VCaP (cell line): Measurements from ENCODE around the gene CACNA2D4.

Experiments used
- H3K27ac ChIP-seq: fragments of 450-650 bp; 2 replicates; pipeline ENCODE4 v1.5.1; 2017
- TF ChIP-seq, protein P1 (sequence below): fragments of 450-650 bp; conservative IDR thresholded peaks from 2 replicates; pipeline ENCODE4 v1.5.1; 2017; ENCODE audit warnings: mild to moderate bottlenecking, moderate library complexity

Gene CACNA2D4

DNA sequence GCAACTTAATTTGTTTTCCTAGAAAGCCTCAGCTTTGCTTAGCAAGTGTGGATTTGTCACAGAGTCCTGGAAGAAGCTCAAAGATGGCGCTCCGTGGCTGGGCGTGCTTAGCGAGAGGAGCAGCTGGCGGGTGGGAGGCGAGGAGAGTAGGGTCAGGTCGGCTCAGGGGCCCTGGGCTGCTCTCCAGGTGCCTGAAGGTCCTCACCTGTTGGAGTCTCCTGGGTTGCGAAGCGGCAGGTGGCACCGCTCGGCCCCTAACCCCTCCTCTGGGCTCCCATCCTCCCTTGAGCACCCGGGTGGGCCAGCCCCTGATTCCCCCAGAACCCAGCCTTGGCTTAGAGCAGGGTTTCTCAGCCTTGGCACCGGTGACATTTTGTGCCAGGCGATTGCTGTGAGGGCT is 73.0 kb downstream of the CACNA2D4 start:
- TF ChIP-seq, protein P1, sequence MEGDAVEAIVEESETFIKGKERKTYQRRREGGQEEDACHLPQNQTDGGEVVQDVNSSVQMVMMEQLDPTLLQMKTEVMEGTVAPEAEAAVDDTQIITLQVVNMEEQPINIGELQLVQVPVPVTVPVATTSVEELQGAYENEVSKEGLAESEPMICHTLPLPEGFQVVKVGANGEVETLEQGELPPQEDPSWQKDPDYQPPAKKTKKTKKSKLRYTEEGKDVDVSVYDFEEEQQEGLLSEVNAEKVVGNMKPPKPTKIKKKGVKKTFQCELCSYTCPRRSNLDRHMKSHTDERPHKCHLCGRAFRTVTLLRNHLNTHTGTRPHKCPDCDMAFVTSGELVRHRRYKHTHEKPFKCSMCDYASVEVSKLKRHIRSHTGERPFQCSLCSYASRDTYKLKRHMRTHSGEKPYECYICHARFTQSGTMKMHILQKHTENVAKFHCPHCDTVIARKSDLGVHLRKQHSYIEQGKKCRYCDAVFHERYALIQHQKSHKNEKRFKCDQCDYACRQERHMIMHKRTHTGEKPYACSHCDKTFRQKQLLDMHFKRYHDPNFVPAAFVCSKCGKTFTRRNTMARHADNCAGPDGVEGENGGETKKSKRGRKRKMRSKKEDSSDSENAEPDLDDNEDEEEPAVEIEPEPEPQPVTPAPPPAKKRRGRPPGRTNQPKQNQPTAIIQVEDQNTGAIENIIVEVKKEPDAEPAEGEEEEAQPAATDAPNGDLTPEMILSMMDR = no peak
- no peak overlapping the region for H3K27ac ChIP-seq

DNA sequence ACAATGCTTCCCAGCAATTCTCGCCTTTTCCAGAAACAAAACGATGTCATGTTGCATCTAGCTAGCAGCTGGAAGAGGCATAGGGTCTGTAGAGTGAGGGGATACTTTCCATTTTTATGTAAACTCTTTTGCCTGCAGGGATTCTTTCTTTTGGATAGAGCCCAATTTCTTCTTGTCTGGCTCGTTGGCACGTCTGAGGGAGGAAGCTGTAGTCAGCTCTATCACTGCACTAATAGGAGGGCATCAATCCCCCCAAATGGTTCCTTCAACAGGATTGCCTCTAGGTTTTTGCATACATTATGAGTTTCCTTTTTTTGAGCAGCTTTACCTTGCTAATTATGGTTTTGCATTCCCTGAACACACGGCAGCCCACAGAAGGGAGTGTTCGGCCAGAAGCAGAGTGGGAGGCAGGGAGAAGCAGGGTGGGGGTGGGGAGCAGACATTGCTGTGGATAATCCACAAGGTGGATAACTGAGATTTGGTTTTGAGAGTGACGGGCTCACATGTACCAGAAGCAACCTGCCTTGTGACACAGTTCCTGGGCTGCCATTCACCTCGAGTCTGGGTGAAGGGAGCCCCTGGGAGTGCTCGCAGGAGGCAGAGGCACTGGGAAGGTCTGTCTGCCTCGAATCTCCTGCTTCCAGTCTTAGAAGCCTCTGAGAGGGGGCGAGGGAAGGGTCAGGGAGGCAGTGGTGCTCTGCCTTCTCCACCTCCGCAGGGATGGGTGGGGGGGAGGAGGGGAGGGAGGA is 73.6 kb downstream of the CACNA2D4 start:
- no peak overlapping the region for H3K27ac ChIP-seq
- TF ChIP-seq, protein P1 = no peak

DNA sequence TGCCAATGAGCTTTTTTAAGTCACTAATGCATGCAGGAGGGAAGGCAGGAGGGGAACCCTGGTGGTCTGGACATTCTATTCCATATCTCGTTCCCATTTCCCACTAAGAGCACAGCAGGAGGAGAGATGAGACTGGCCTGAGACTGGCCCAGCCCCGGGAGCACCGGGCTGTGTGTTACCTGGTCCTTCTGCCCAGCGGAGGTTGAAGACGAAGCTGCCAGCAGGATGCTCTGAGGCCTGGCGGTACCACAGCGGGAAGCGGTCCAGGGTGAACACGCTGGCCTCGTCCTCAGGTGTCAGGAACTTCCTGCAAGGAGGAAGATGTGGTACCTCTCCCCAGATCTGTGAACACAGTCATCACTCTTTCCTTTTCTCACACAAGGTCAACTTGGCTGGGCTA is 74.2 kb downstream of the CACNA2D4 start:
- TF ChIP-seq, protein P1 = no peak
- H3K27ac ChIP-seq = no peak overlapping the region

DNA sequence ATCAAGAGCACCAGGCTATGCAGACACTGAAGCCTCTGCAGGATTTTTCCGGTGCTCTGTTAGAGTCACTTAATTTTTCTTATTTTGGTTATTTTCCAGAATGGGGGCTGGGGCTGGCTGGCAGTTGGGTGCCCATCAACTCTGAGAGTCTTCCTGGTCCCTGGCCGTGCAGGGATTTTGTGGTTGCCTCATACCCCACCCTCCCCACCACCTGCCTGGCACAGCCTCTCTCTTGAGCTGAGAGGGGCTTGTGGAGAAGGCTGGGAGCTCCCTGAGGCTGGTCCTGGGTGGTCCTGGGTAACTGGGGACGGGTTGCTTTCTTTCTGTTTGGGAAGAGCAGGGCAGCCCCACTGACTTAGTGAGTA is 74.8 kb downstream of the CACNA2D4 start:
- H3K27ac ChIP-seq = no peak overlapping the region
- TF ChIP-seq, protein P1 = no peak

DNA sequence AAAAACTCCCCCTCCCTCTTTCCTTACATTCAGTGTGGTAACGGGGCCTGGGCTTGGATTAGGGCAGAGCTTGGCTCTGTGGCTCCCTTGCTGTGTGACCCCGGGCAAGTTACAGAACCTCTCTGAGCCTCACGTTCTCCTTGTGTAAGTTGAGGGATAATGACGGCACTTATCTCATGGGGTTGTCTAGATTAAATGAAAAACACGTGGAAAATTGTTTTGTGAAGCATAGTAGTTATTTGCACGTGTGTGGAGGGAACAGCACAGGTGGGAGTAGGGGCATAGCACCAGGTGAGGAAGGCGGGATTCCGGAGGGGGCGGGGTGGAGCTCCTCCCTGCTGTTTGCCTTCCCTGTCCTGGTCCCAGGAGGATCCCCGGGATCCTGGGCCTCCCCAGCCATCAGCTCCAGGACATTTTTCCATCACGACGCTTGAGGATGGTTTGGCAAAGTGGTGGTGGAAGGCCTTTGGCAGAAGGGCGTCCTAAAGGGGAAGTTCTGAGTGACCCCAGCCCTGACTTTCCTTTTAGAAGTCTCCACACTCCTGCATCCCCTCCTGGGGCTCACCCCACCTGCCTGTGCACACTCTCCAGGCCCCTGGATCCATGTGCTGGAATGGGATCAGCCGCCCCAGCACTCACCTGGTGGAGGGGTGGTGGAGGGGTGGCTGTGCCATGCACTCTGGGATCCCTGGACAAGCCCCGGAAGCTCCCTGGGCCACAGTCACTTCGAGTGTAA is 75.4 kb downstream of the CACNA2D4 start:
- TF ChIP-seq, protein P1 = no peak
- H3K27ac ChIP-seq = no peak overlapping the region

DNA sequence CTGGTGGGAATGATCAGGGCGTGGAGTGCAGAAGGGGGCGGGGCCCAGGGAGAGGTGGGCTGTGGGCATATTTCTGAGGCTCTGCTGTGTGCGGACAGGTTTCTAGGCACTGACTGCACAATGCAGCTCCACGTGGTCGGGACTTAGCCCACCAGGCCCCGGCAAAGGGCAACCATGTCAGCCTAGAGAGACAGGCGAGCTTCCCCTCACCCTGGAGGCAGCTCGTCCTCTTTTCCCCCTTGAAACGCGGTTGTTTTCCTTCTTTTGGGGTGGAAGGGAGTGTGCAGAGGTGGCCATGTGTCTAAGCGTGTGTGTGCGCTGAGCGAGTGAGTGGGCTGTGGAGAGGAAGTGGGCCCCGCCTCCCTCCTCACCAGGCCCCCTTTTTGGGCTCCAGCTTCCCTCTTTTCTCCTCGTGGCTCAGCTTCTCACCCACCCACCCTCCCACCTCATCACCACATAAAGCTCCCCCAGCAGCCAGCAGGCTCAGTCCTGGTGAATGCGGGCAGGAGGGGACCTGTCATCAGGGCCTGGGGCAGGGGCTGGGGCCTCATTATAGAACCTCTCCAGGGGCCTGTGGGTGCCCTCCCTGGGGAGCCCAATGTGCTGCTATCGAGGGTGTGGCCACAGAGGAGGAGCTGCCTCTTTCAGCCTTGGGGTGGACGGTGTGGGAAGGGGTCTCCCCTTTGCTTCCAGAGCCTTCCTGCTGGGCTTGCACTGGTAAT is 76.1 kb downstream of the CACNA2D4 start:
- H3K27ac ChIP-seq = no peak overlapping the region
- TF ChIP-seq, protein P1 = no peak

DNA sequence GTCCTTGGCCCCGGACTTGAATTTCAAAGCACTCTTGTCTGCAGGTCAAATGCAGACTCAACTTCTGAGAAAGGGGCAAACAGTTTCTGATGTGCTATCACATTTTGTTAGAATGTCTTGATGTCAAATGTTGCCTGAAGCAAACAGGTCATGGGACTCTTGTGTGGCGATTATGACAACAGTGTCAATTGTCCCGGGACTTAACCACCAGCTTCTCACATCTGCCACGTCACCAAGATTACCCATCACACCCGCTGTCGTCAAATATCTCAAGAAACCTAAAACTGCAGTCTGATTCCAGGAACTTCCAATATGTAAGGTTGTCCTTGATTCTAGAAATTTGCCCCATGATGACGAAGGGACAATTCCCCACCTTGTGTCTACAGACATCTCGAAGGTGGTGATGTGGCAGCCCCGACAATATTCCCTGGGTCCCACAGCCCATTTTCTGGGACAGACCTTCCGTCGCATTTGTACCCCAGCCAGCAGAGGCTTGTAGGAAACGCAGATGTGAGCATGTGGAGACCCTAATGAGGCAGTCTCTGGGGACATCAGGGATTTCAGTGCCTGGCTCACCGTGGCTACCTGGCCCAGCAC is 76.8 kb downstream of the CACNA2D4 start:
- TF ChIP-seq, protein P1 = no peak
- peak overlapping the region; percentile 70; the same call in 1 of the 2 replicates for H3K27ac ChIP-seq
